ENCODE measurements around the gene PRSS1.
A peak's percentile ranks its signal among the peaks of the same experiment; 100 is the strongest.

Gene PRSS1

DNA sequence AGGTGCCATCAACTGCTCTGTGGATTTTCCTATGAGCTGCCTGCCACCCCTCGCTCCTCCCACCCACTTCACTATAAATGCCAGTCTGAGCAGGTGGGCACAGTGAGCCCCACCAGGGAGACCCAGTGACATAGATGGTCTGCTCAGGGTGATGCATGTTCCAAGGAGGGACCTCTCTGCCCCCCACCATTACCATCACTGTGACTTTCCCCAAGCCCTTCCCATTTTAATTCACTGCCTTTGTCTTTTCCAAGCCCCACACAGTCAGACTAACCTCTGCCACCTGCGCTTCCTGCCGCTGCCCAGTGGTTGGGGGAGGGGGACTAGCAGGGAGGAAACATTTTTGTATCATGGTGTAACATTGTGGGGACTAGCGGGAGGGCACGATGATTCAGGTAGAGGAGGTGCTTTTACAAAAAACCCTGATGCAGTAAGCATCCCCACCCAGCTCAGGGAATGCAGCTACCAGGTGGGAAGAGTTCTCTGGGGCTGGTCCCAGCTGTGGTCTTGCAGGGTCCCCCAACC lies 46.1 kb downstream of the PRSS1 start:
- DNase-seq: peak in 2 of 3 experiments; percentile 25 to 58

DNA sequence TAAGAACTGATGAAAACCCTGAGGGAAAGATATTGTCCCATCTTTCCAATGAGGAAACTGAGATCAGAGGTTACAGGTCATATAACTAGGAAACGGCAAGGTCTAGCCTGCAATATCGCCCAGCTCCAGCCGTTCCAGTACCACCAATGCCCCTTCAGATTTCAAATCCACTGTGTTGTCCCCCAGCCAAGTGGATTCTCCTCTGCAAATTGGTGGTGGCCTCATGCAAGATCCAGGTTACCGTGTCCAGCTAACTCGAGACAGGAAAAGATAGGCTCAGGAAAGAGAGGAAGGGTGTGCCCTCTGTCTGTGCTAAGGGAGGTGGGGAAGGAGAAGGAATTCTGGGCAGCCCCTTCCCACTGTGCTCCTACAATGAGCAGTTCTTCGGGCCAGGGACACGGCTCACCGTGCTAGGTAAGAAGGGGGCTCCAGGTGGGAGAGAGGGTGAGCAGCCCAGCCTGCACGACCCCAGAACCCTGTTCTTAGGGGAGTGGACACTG lies 46.8 kb downstream of the PRSS1 start:
- no peak for DNase-seq

DNA sequence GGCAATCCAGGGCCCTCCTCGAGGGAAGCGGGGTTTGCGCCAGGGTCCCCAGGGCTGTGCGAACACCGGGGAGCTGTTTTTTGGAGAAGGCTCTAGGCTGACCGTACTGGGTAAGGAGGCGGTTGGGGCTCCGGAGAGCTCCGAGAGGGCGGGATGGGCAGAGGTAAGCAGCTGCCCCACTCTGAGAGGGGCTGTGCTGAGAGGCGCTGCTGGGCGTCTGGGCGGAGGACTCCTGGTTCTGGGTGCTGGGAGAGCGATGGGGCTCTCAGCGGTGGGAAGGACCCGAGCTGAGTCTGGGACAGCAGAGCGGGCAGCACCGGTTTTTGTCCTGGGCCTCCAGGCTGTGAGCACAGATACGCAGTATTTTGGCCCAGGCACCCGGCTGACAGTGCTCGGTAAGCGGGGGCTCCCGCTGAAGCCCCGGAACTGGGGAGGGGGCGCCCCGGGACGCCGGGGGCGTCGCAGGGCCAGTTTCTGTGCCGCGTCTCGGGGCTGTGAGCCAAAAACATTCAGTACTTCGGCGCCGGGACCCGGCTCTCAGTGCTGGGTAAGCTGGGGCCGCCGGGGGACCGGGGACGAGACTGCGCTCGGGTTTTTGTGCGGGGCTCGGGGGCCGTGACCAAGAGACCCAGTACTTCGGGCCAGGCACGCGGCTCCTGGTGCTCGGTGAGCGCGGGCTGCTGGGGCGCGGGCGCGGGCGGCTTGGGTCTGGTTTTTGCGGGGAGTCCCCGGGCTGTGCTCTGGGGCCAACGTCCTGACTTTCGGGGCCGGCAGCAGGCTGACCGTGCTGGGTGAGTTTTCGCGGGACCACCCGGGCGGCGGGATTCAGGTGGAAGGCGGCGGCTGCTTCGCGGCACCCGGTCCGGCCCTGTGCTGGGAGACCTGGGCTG lies 47.5 kb downstream of the PRSS1 start:
- no peak for DNase-seq

DNA sequence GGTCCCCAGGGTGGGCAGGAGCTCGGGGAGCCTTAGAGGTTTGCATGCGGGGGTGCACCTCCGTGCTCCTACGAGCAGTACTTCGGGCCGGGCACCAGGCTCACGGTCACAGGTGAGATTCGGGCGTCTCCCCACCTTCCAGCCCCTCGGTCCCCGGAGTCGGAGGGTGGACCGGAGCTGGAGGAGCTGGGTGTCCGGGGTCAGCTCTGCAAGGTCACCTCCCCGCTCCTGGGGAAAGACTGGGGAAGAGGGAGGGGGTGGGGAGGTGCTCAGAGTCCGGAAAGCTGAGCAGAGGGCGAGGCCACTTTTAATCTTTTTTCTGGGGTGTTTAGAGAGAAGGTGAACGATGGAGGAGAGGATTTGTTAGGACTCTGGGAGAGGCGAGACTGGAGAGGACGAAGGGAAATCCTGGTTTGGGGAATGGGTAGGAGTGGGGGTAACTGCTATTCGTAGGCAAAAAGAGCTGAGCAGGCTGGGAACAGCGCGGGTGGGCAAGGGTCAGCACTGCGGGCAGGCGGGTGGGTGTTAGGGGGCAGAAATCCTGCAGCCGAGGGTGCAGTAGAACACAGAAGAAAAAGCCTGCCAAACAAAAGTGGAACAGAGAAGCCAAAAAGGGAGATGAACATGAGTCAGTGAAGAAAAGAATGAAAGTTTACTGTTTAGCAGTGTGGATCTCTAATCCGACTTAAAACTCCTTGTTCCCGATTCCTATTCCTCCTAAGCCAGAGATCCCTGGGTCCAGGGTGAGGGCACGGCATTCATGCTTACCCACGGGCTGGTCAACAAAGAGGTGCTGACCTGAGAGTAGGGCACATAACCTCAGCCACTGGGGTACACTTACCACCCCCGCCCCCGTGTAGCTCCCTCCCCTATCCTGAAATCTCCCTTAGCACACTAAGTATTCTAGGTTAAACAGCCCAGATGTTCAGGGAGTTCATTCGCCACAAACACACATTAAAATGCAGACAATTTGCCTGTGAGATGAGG lies 48.4 kb downstream of the PRSS1 start:
- DNase-seq: no peak

DNA sequence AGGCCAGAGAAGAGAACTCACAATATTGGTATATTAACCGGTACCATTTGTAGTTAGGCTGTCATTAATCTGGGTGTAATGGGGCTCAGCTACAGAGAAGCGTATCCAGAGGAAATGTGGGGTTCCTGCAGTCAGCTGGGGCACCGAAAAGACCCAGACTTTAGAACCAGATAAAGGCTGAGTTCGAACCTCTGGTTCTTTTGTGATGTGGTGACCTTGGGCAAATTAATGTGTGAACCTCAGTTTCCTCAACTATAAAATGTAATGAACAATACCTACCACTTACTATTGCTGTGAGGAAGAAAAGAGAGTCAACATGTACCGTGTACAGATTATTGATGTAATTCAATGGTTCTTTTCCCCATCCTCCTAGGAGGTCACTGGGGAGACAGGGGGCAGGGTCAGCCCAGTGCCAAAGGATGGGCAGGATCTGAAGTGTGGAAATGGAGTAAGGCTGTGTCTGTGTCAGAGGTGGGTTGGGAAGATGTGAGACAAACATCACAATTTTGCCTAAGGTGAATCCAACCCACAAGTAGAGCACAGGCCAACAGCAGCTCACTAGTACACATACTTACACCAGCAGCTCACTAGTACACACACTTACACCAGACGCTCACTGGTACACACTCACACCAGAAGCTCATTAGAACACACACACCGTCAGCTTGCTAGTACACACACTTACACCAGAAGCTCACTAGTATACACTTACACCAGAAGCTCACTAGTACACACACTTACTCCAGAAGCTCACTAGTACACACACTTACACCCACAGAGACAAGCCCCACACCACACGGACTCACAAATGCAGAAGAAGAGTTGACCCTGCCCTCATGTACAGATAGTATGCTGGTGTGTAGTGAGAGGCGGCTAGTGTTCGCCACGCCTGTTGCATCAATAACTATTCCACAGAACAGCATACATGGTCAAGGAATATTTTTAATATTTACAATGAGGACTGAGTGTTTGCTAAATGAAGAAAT lies 49.5 kb downstream of the PRSS1 start:
- no peak for DNase-seq

GRCh38 chr7:142799437-142799835 lies 50.2 kb downstream of the PRSS1 start:
- no peak for DNase-seq

DNA sequence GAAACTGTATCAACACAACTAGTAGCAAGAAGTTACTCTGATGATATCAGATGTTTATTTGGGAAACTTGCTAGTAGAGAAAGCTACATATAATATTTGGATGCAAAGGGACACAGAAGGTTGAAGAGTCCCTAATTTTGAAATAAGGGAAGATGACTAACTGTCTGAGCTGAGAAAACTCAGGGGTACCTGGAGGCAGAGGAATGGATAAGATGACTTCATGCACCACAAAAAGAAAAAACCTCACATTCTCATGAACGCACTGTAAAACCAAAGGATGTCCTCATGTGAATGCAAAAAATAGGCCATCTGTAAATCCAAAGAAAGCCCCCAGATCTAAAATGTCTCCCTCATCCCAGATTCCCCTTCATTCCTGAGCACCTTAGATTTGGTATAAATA lies 50.8 kb downstream of the PRSS1 start:
- DNase-seq: no peak

DNA sequence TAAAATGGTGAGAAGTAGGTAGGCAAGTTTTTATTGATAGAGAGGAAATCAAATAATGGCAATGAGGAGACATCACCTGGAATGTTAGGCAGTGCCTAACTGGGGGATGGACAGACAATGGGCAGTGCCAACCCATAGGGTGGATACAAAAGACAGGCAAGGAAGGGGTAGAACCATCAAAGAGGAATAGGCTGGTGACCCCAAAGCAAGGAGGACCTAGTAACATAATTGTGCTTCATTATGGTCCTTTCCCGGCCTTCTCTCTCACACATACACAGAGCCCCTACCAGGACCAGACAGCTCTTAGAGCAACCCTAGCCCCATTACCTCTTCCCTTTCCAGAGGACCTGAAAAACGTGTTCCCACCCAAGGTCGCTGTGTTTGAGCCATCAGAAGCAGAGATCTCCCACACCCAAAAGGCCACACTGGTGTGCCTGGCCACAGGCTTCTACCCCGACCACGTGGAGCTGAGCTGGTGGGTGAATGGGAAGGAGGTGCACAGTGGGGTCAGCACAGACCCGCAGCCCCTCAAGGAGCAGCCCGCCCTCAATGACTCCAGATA lies 51.5 kb downstream of the PRSS1 start:
- DNase-seq: no peak

DNA sequence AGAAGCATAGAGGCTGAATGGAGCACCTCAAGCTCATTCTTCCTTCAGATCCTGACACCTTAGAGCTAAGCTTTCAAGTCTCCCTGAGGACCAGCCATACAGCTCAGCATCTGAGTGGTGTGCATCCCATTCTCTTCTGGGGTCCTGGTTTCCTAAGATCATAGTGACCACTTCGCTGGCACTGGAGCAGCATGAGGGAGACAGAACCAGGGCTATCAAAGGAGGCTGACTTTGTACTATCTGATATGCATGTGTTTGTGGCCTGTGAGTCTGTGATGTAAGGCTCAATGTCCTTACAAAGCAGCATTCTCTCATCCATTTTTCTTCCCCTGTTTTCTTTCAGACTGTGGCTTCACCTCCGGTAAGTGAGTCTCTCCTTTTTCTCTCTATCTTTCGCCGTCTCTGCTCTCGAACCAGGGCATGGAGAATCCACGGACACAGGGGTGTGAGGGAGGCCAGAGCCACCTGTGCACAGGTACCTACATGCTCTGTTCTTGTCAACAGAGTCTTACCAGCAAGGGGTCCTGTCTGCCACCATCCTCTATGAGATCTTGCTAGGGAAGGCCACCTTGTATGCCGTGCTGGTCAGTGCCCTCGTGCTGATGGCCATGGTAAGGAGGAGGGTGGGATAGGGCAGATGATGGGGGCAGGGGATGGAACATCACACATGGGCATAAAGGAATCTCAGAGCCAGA lies 52.5 kb downstream of the PRSS1 start:
- no peak for DNase-seq

GRCh38 chr7:142802301-142802700 lies 53.0 kb downstream of the PRSS1 start:
- no peak for DNase-seq

Data from NCI-H1417 (cell line).